HG02840 (cell line): ENCODE results near the gene RBMS3.
"Not testable (repeated sequence)": the region's sequence is repeated elsewhere in the genome, so short reads cannot be mapped to it uniquely, and the experiment has no call there.

Experiments
- ATAC-seq: cut with Tn5 transposase; IDR thresholded peaks from one replicate; pipeline ENCODE4 v1.9.1; 2021; ENCODE audit warnings: mild to moderate bottlenecking, moderate library complexity, moderate number of reproducible peaks; ENCODE audit not compliant: unreplicated experiment, low FRiP score

The RBMS3 gene

DNA sequence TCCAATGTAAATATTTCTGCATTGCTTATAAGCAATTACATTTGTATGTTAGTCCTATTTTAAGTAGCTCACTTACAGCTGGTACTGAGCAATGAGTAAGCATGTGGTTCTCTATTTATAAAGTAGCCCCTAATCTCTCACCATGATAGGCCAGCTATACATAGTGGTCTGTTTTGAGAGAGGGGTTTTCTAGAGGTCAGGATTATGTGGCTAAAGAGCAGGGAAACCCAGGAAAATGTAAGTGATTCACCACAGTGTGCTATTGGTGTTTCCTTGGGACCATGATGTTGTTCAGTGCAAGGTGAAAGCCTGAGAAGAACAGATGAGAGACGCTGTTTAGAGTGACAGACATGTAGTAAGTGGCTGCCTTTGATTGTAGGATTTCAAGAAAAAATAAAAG lies 26.4 kb downstream of the RBMS3 start:
- no peak for ATAC-seq

GRCh38 chr3:29310865-29311264 lies 30.0 kb downstream of the RBMS3 start:
- no peak for ATAC-seq

GRCh38 chr3:29311795-29312194 lies 30.9 kb downstream of the RBMS3 start:
- ATAC-seq: no peak

DNA sequence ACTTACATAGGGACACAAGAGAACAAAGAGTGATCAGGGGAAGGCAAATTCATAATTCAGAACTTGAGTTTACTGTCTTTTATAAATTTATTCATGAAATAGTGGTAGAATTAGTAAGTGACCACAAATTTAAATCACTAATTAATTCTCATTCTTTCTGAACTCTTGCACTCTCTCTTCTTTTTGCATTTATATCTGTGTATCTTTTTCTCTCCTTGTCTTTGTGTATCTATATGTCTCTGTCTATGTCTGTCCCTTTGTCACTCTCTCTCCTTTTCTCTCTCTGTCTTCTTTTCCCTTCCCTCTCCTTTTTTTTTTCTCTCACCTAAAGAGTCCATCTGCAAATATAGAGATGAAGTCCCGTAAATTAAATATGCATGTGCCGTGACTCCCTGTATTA lies 31.5 kb downstream of the RBMS3 start:
- ATAC-seq: no peak

DNA sequence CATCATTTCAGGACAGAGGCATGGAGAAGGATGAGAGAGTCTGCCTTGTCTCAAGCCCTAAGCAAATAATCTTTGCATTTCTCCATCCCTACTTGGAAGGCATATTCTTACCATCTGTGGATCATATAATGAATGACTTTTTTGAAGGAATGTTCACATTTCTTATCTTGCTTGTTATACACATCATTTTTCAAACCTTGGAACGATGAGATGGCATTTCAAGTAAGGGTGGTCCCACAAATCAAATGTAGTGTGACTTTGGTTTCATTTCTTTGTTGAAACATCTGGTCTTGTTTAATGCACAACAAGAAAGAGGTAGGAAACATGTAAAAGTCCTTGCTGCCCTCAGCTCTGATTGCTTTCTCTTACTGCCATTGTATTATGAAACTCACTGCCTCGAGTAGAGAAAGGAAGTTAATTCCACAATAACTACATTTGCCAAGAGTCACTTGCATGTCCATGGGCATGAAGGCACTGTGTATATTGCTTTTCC lies 32.1 kb downstream of the RBMS3 start:
- ATAC-seq: no peak

GRCh38 chr3:29313981-29314726 lies 33.3 kb downstream of the RBMS3 start:
- ATAC-seq: no peak

- no peak for ATAC-seq
Observed at GRCh38 chr3:29314727-29315088, 33.8 kb downstream of the RBMS3 start.

GRCh38 chr3:29317659-29318173 lies 36.8 kb downstream of the RBMS3 start:
- ATAC-seq: no peak

DNA sequence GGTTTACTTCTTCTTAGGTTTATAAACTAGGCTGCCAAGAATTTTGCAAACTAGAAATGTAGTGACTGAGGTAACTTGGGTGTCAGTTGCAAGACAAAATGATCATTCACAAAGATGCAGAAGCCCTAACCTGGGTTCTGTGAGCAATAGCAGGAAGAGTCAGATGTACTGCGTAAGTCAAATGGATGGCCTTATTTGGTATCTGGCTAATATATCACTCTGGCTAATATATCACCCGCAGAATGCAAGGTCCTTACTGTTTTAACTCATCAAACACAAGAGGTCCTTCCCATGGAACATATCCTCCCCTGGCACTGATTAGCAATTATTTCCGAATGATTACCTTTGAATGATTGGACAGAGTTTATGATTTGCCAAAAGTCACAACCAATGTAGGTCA lies 37.4 kb downstream of the RBMS3 start:
- ATAC-seq: no peak

DNA sequence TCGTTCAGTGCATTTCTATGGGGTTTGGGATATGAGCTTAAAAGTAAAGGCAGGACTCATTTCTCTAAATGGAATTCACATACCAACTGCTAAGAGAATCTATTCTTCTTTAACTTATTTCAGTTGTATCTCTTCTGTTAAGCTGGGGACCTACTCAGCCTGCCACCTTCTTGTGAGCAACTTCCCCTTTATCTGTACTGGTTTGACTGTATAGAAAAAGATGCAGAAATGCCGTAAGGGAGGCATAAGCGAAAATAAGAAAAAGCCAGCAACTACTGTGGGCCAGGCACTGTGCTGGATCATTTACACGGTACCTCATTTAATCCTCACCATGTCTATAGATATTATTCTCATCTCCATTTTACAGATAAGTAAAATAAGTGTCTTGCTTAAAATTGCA lies 38.4 kb downstream of the RBMS3 start:
- peak; percentile 68 for ATAC-seq

GRCh38 chr3:29319798-29320197 lies 38.9 kb downstream of the RBMS3 start:
- no peak for ATAC-seq

- no peak for ATAC-seq
Observed at GRCh38 chr3:29322586-29322985, 41.7 kb downstream of the RBMS3 start.

DNA sequence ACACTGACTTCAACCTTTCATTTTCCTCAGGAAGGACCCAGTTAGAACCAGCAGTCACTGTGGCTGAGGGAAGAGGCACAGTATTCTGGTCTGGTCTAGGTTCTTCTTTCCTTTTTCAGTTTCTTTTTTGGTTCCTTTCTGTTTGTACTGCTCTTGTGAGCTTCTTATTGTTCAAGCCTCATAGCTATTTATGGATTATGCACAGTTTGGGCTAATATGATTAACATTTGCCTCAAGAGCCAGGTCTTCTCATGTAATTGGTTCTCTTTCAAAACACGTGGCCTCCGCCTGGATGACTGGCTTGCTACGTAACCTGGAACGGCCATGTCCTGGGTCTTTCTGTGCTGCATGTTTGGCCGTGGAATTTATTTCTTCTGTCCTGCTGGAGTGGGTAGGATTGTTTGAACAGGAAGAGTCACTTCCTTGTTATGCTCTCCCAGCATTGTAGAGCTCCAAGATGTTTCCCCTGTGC lies 43.3 kb downstream of the RBMS3 start:
- ATAC-seq: peak; percentile 96

- ATAC-seq: not testable (repeated sequence)
Observed at GRCh38 chr3:29326540-29326939, 45.7 kb downstream of the RBMS3 start.

DNA sequence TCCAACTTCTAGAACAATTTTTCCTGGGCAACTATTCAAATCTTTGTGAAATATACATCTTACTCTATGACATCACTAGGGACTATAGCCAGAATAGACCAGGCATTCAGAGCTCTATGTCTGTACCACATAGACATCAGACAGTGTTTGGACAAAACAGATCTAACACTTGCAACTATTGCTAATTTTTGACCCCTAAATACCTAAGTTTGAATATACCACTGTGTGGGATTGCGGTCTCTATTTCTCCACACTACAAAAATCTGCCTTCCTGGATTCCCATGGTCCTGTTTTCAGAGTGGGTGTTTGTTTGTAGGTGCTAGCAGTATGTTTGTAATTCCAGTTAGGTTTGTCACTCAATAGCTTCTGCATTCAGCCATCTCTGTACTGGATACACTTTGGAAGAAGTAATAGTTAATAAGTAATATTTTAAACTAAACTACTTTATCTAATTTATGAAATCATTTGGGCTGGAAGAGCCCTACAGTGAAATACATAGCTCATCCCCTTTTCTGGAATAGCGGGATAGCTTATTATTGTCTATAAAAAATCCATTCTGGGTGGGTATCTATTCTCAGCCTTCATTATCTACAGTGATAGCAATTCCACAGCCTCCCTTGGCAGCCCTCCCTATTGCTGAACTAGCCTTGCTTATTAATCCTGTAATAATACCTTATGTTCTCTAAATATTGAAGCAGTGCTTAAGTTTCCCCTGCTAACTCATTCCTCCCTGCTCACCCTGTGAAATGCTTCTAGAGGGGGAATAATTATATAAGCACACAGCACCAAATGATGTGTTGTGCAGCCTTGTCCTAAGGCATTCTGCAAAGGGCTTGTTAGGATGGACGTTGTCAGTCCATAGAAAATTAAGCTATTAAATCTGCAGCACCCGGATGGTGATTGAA lies 49.4 kb downstream of the RBMS3 start:
- no peak for ATAC-seq

DNA sequence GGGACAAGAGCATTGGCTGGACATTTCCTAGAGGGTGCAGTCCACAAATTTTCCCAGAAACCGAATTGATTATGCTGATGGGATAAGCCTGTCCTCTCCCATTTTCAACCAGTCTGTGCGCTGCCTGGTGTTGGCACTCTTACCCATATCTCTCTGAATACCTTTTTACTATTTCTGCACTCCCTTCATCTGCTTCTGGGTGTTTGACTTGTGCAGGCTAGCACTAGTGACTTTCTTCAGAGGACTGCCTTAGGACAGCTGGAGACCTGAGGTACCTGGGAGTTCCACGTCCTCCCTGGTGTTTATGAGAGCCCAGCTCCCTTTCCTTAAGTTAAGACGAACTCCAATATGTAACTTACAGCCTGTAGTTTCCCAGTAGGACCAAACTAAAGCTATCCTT lies 50.2 kb downstream of the RBMS3 start:
- ATAC-seq: no peak

- no peak for ATAC-seq
Observed at GRCh38 chr3:29331456-29332194, 50.8 kb downstream of the RBMS3 start.

DNA sequence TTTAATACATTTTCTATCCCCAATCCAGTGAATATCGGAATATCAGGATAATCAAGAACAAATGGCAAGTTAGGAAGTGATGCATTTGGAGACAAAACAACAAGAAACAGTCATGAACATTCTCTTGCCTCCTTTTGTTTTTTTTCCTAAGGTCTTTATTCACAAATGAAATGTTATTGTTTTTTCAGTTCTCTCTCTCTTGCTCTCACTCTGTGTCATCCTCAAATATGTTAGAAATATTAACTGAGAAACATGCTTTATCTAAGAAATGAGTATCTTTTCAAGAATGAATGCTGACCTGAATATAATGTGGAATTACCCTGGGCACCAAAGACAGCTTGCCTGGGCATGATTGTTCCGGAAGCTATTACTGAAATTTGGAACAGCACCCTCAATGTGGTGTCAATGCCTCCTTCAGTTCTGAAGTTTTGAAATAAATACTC lies 51.3 kb downstream of the RBMS3 start:
- ATAC-seq: no peak

- no peak for ATAC-seq
Observed at GRCh38 chr3:29333576-29333975, 52.7 kb downstream of the RBMS3 start.

GRCh38 chr3:29334706-29335105 lies 53.8 kb downstream of the RBMS3 start:
- ATAC-seq: no peak
